ENCODE measurements around the gene ALDH1A2. TPM values are rescaled to one million over a fixed set of nuclear protein-coding genes. Genes with fewer than 3 reads are reported as not detected.

Gene ALDH1A2
- polyA plus RNA-seq, 3 donors, result 0.41 to 5.1 (median 3.4) TPM

DNA sequence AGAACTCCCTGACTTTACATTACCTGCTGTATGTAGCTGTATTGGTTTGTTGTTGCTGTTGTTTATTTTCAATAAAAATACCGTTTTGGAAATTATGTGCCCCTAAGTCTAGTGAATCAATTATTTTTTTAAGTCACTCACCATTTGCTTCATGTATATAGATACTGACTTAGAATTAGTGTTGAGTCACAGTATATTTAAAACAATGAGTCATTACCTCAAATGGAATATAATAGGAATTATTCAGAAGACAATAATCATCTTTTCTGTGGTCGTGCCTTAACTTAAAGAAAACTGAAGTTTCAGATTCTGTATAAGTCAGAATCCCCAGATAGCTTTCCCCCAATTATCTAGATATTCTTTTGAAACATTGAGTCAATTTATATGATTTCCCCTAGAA lies 21.0 kb upstream of the ALDH1A2 start:
- no peak overlapping the region for H3K4me3 Mint-ChIP-seq
- H3K27me3 Mint-ChIP-seq (ENCODE audit: low read depth in 3 of 3), result peaks cover 0 to 2% (median 1%) of the 10 kb centered on the region in 3 donors
- peaks cover 4 to 11% of the 10 kb centered on the region in 2 donors for H3K4me1 ChIP-seq (ENCODE audit: control insufficient read depth in 1 of 2, insufficient read depth in 2 of 2, low read length in 2 of 2)
- no peak overlapping the region for H2AFZ ChIP-seq (ENCODE audit: insufficient read depth, low read depth, low read length, poor library complexity, severe bottlenecking)
- no peak overlapping the region for H3K4me2 ChIP-seq (replicated peaks; ENCODE audit: extremely low read depth, low read length, poor library complexity, severe bottlenecking)
- H4K20me1 ChIP-seq (ENCODE audit: insufficient read depth, low read length), result no peaks in the 10 kb centered on the region
- no peak overlapping the region for H3K9ac ChIP-seq (ENCODE audit: insufficient read depth, low read length, poor library complexity, severe bottlenecking)
- H3K27ac ChIP-seq (ENCODE audit: low read depth in 1 of 2, low read length in 2 of 2), result no peak overlapping the region
- no peaks in the 10 kb centered on the region for H3K79me2 ChIP-seq (ENCODE audit: insufficient read depth, low read length)
- TF ChIP-seq, protein P1, sequence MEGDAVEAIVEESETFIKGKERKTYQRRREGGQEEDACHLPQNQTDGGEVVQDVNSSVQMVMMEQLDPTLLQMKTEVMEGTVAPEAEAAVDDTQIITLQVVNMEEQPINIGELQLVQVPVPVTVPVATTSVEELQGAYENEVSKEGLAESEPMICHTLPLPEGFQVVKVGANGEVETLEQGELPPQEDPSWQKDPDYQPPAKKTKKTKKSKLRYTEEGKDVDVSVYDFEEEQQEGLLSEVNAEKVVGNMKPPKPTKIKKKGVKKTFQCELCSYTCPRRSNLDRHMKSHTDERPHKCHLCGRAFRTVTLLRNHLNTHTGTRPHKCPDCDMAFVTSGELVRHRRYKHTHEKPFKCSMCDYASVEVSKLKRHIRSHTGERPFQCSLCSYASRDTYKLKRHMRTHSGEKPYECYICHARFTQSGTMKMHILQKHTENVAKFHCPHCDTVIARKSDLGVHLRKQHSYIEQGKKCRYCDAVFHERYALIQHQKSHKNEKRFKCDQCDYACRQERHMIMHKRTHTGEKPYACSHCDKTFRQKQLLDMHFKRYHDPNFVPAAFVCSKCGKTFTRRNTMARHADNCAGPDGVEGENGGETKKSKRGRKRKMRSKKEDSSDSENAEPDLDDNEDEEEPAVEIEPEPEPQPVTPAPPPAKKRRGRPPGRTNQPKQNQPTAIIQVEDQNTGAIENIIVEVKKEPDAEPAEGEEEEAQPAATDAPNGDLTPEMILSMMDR (IDR thresholded peaks at IDR 0.05), result no peak
- H3K9me3 ChIP-seq (replicated peaks in 1 of 2; ENCODE audit: control insufficient read depth in 1 of 2, insufficient read depth in 1 of 2, low read length in 2 of 2), result no peaks in the 10 kb centered on the region
- no CpG with 5 or more reads among the region's 2 CpGs for WGBS (ENCODE audit: insufficient coverage)
- H3K36me3 Mint-ChIP-seq, result no peaks in the 10 kb centered on the region
- no peaks in the 10 kb centered on the region for H3K27me3 ChIP-seq (ENCODE audit: control insufficient read depth in 2 of 2, insufficient read depth in 2 of 2, low read length in 2 of 2)
- no peak overlapping the region for H3K4me3 ChIP-seq (replicated peaks in 1 of 3; ENCODE audit: low read depth in 2 of 3, low read length in 3 of 3)
- no peaks in the 10 kb centered on the region for H3K9me3 Mint-ChIP-seq
- H3K36me3 ChIP-seq (replicated peaks in 1 of 2; ENCODE audit: control insufficient read depth in 1 of 2, insufficient read depth in 2 of 2, low read length in 2 of 2), result no peaks in the 10 kb centered on the region
- peaks cover 11% of the 10 kb centered on the region for H3K4me1 Mint-ChIP-seq
- intact Hi-C loops (cut with micrococcal nuclease), result no loop called here
- H3K27ac Mint-ChIP-seq, result no peak overlapping the region
- no peak for DNase-seq

DNA sequence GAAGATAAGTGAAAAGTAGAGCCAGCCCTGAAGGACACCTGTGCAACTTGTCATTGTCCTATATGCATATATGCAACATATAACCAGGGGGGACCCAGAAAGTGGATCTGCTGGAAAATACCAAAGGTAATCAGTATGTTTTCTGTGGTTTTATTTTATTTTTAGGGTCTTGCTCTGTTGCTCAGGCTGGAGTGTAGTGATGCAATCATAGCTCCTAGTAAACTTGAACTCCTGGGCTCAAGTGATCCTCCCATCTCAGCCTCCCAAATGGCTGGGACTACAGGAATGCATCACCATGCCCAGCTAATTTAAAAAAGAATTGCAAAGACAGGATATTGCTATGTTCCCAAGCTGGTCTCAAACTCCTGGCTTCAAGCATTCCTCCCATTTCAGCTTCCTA lies 18.0 kb upstream of the ALDH1A2 start:
- Histone ChIP-seq H3K4me2 (replicated peaks; ENCODE audit: extremely low read depth, low read length, poor library complexity, severe bottlenecking) (no peak overlapping the region), H3K36me3 (replicated peaks in 1 of 2; ENCODE audit: control insufficient read depth in 1 of 2, insufficient read depth in 2 of 2, low read length in 2 of 2) (no peaks in the 10 kb centered on the region), H2AFZ (ENCODE audit: insufficient read depth, low read depth, low read length, poor library complexity, severe bottlenecking) (no peak overlapping the region), H4K20me1 (ENCODE audit: insufficient read depth, low read length) (no peaks in the 10 kb centered on the region), H3K9ac (ENCODE audit: insufficient read depth, low read length, poor library complexity, severe bottlenecking) (no peak overlapping the region), H3K4me3 (replicated peaks in 1 of 3; ENCODE audit: low read depth in 2 of 3, low read length in 3 of 3) (no peak overlapping the region), H3K79me2 (ENCODE audit: insufficient read depth, low read length) (no peaks in the 10 kb centered on the region), H3K9me3 (replicated peaks in 1 of 2; ENCODE audit: control insufficient read depth in 1 of 2, insufficient read depth in 1 of 2, low read length in 2 of 2) (no peaks in the 10 kb centered on the region), H3K27ac (ENCODE audit: low read depth in 1 of 2, low read length in 2 of 2) (no peak overlapping the region), H3K4me1 (ENCODE audit: control insufficient read depth in 1 of 2, insufficient read depth in 2 of 2, low read length in 2 of 2) (peaks cover 4 to 11% of the 10 kb centered on the region in 2 donors), H3K27me3 (ENCODE audit: control insufficient read depth in 2 of 2, insufficient read depth in 2 of 2, low read length in 2 of 2) (no peaks in the 10 kb centered on the region)
- H3K4me3 Mint-ChIP-seq, result no peak overlapping the region
- H3K9me3 Mint-ChIP-seq, result no peaks in the 10 kb centered on the region
- H3K27me3 Mint-ChIP-seq (ENCODE audit: low read depth in 3 of 3), result peaks cover 0 to 1% (median 0%) of the 10 kb centered on the region in 3 donors
- H3K36me3 Mint-ChIP-seq, result no peaks in the 10 kb centered on the region
- H3K4me1 Mint-ChIP-seq, result peaks cover 11% of the 10 kb centered on the region
- intact Hi-C loops (cut with micrococcal nuclease), result no loop called here
- DNase-seq, result no peak
- no peak overlapping the region for H3K27ac Mint-ChIP-seq
- TF ChIP-seq, protein P1 (IDR thresholded peaks at IDR 0.05), result no peak

All from CD14-positive monocyte (primary cell).